Fibroblast of lung (primary cell): ENCODE data around the gene SLC25A36. TPM values are rescaled to one million over a fixed set of nuclear protein-coding genes. Genes with fewer than 3 reads are reported as not detected.
"Not testable (repeated sequence)": the region's sequence is repeated elsewhere in the genome, so short reads cannot be mapped to it uniquely, and the experiment has no call there.

ENCODE experiments used
- DNase-seq, 2 donors: peaks; one replicate each; pipeline versions ENCODE4 v3.0.0 to v3.0.0-alpha.2; 2010; ENCODE audit warnings: low read depth in 2 of 2
- H2AFZ ChIP-seq: 2 replicates; pipeline ENCODE4 v1.5.1; 2012; ENCODE audit warnings: low read length, control low read depth, inconsistent platforms
- H3K27ac ChIP-seq: 2 replicates; pipeline ENCODE4 v1.5.1; 2011; ENCODE audit warnings: low read length, control low read depth; ENCODE audit not compliant: insufficient read depth
- H3K27me3 ChIP-seq: 2 replicates; pipeline ENCODE4 v1.5.1; 2011; ENCODE audit warnings: mild to moderate bottlenecking, low read length; ENCODE audit not compliant: control insufficient read depth, insufficient read depth
- H3K36me3 ChIP-seq: 2 replicates; pipeline ENCODE4 v1.5.1; 2011; ENCODE audit warnings: low read length; ENCODE audit not compliant: control insufficient read depth, insufficient read depth
- H3K4me1 ChIP-seq: 2 replicates; pipeline ENCODE4 v1.5.1; 2011; ENCODE audit warnings: low read length; ENCODE audit not compliant: control insufficient read depth, insufficient read depth; ENCODE audit errors: extremely low read depth
- H3K4me2 ChIP-seq: 2 replicates; pipeline ENCODE4 v1.5.1; 2011; ENCODE audit warnings: low read length, control low read depth; ENCODE audit not compliant: insufficient read depth; ENCODE audit errors: extremely low read depth
- H3K4me3 ChIP-seq, 4 experiments: fragments of 200-600 bp in 1 of 4; sonication (generic) in 1 of 4; replicated peaks in 1 of 4; 2 replicates each; pipeline ENCODE4 v1.5.1; 2011 to 2016; ENCODE audit warnings: low read length in 4 of 4, low read depth in 3 of 4, mild to moderate bottlenecking in 3 of 4, control low read depth in 2 of 4, inconsistent platforms in 1 of 4, mixed read lengths in 1 of 4; ENCODE audit not compliant: insufficient read depth in 1 of 4; ENCODE audit errors: control extremely low read depth in 1 of 4
- H3K79me2 ChIP-seq: 2 replicates; pipeline ENCODE4 v1.5.1; 2012; ENCODE audit warnings: mild to moderate bottlenecking, low read length, inconsistent platforms; ENCODE audit not compliant: control insufficient read depth, insufficient read depth
- H3K9ac ChIP-seq: 2 replicates; pipeline ENCODE4 v1.5.1; 2011; ENCODE audit warnings: mild to moderate bottlenecking, low read length, control low read depth; ENCODE audit not compliant: insufficient read depth
- H3K9me3 ChIP-seq: 2 replicates; pipeline ENCODE4 v1.5.1; 2012; ENCODE audit warnings: low read depth, low read length; ENCODE audit not compliant: control insufficient read depth, insufficient read depth
- H4K20me1 ChIP-seq: 2 replicates; pipeline ENCODE4 v1.5.1; 2011; ENCODE audit warnings: low read length; ENCODE audit not compliant: control insufficient read depth, insufficient read depth; ENCODE audit errors: extremely low read depth
- CTCF ChIP-seq, 2 donors: IDR thresholded peaks in 1 of 2; conservative IDR thresholded peaks in 1 of 2; 1 replicate in 1 of 2; 2 replicates in 1 of 2; pipeline ENCODE4 v1.5.1; 2011 to 2012; ENCODE audit warnings: low read length in 2 of 2, control low read depth in 1 of 2, inconsistent platforms in 1 of 2, low read depth in 1 of 2, mild to moderate bottlenecking in 1 of 2
- EZH2 ChIP-seq: IDR thresholded peaks from 2 replicates; pipeline ENCODE4 v1.5.1; 2012; ENCODE audit warnings: low read length, control low read depth, mild to moderate bottlenecking; ENCODE audit errors: missing control alignments
- polyA plus RNA-seq, 2 donors: library from polyadenylated mRNA; depleted of rRNA in 1 of 2; stranded (reverse) in 1 of 2; unstranded in 1 of 2; fragments of >200 nt; gene quantifications; 2 replicates each; pipeline ENCODE4 v1.2.1, GENCODE V29; 2011 to 2012; ENCODE audit warnings: missing spikeins in 1 of 2
- total RNA-seq: library from RNA; depleted of rRNA; stranded (reverse); fragments of >200 nt; gene quantifications from 2 replicates; pipeline ENCODE4 v1.2.1, GENCODE V29; 2014

The SLC25A36 gene
- total and polyA plus RNA-seq, 2 donors (not counting 1 experiment from before 2014, with no cell fraction given), result 53.6 to 78.6 TPM

GRCh38 chr3:140972833-140973232, 31.2 kb downstream of the SLC25A36 start:
- Histone ChIP-seq H3K4me1 (no peaks in the 10 kb centered on the region), H3K4me3 (no peak overlapping the region), H2AFZ (no peak overlapping the region), H3K9ac (no peak overlapping the region), H3K27ac (no peak overlapping the region), H4K20me1 (no peaks in the 10 kb centered on the region), H3K79me2 (no peaks in the 10 kb centered on the region), H3K9me3 (no peaks in the 10 kb centered on the region), H3K27me3 (no peaks in the 10 kb centered on the region), H3K36me3 (no peaks in the 10 kb centered on the region), H3K4me2 (no peak overlapping the region)
- DNase-seq, result peak; percentile 16 to 48
- TF ChIP-seq CTCF (conservative IDR thresholded peaks at IDR 0.05 in 1 of 2, IDR thresholded peaks at IDR 0.05 in 1 of 2; ENCODE audit: low read depth in 1 of 2, low read length in 2 of 2), result peak in 1 of 2 donors; percentile 46
- TF ChIP-seq EZH2, result no peak

GRCh38 chr3:140974900-140975299, 33.3 kb downstream of the SLC25A36 start:
- no peak overlapping the region for H3K9ac ChIP-seq
- H3K27ac ChIP-seq, result no peak overlapping the region
- DNase-seq, result no peak
- H3K9me3 ChIP-seq, result no peaks in the 10 kb centered on the region
- no peaks in the 10 kb centered on the region for H3K4me1 ChIP-seq
- TF ChIP-seq EZH2, result no peak
- no peak for TF ChIP-seq CTCF (conservative IDR thresholded peaks at IDR 0.05 in 1 of 2, IDR thresholded peaks at IDR 0.05 in 1 of 2; ENCODE audit: low read depth in 1 of 2, low read length in 2 of 2)
- no peaks in the 10 kb centered on the region for H3K36me3 ChIP-seq
- no peaks in the 10 kb centered on the region for H3K27me3 ChIP-seq
- no peak overlapping the region for H3K4me3 ChIP-seq
- H2AFZ ChIP-seq, result no peak overlapping the region
- H3K79me2 ChIP-seq, result no peaks in the 10 kb centered on the region
- no peak overlapping the region for H3K4me2 ChIP-seq
- H4K20me1 ChIP-seq, result no peaks in the 10 kb centered on the region

- no peaks in the 10 kb centered on the region for H3K79me2 ChIP-seq
- no peak overlapping the region for H3K27ac ChIP-seq
- no peak overlapping the region for H3K4me2 ChIP-seq
- H3K9ac ChIP-seq, result no peak overlapping the region
- H3K27me3 ChIP-seq, result no peaks in the 10 kb centered on the region
- TF ChIP-seq CTCF (conservative IDR thresholded peaks at IDR 0.05 in 1 of 2, IDR thresholded peaks at IDR 0.05 in 1 of 2; ENCODE audit: low read depth in 1 of 2, low read length in 2 of 2) (no peak), EZH2 (no peak)
- H3K36me3 ChIP-seq, result no peaks in the 10 kb centered on the region
- no peaks in the 10 kb centered on the region for H4K20me1 ChIP-seq
- no peak overlapping the region for H2AFZ ChIP-seq
- DNase-seq, result no peak
- no peaks in the 10 kb centered on the region for H3K9me3 ChIP-seq
- no peak overlapping the region for H3K4me3 ChIP-seq
- H3K4me1 ChIP-seq, result no peaks in the 10 kb centered on the region
These were observed 39.0 kb downstream of the SLC25A36 start for GRCh38 chr3:140980663-140981062.

GRCh38 chr3:140987792-140988191, 46.2 kb downstream of the SLC25A36 start:
- H4K20me1 ChIP-seq, DNase-seq, H3K36me3 ChIP-seq, H3K9me3 ChIP-seq, H2AFZ ChIP-seq, H3K4me3 ChIP-seq, H3K4me2 ChIP-seq, H3K4me1 ChIP-seq, H3K27me3 ChIP-seq, H3K27ac ChIP-seq, H3K79me2 ChIP-seq, H3K9ac ChIP-seq: not testable (repeated sequence)
